Amniotic epithelial cell (primary cell): ENCODE measurements around the gene GPX7.

Experiments used
- DNase-seq: peaks from one replicate; pipeline ENCODE4 v3.0.0-alpha.2; 2010; ENCODE audit warnings: low read depth

Gene GPX7

GRCh38 chr1:52601991-52602855 lies at the start of gene GPX7:
TSS of gene GPX7 (plus strand) at chr1:52602371. CDS start at chr1:52602410, 39 bp downstream.
- DNase-seq: peak; percentile 51

GRCh38 chr1:52552505-52553361 lies 49.4 kb upstream of the GPX7 start, which contains the start of gene TUT4:
TSS of gene TUT4 (minus strand) at chr1:52553092. CDS start at chr1:52526280, 26,812 bp downstream.
- peak; percentile 75 for DNase-seq

- DNase-seq: peak; percentile 85
Measured at GRCh38 chr1:52553362-52554266, 48.6 kb upstream of the GPX7 start.

GRCh38 chr1:52554267-52554640 lies 47.9 kb upstream of the GPX7 start:
- DNase-seq: no peak

GRCh38 chr1:52554756-52555155 lies 47.4 kb upstream of the GPX7 start:
- peak; percentile 47 for DNase-seq

- DNase-seq: no peak
Measured at GRCh38 chr1:52556641-52557360, 45.4 kb upstream of the GPX7 start.

GRCh38 chr1:52558941-52559340 lies 43.2 kb upstream of the GPX7 start:
- DNase-seq: no peak

GRCh38 chr1:52559875-52560274 lies 42.3 kb upstream of the GPX7 start:
- DNase-seq: no peak

- DNase-seq: no peak
Measured at GRCh38 chr1:52562766-52563165, 39.4 kb upstream of the GPX7 start.

- peak; percentile 47 for DNase-seq
Measured at GRCh38 chr1:52567943-52568342, 34.2 kb upstream of the GPX7 start.

- DNase-seq: no peak
Measured at GRCh38 chr1:52569449-52570210, 32.5 kb upstream of the GPX7 start.

GRCh38 chr1:52571783-52572182 lies 30.4 kb upstream of the GPX7 start:
- DNase-seq: peak; percentile 42

- no peak for DNase-seq
Measured at GRCh38 chr1:52572387-52572786, 29.8 kb upstream of the GPX7 start.

- peak; percentile 98 for DNase-seq
Measured at GRCh38 chr1:52574594-52574993, 27.6 kb upstream of the GPX7 start.

GRCh38 chr1:52576074-52576473 lies 26.1 kb upstream of the GPX7 start:
- no peak for DNase-seq

- peak; percentile 35 for DNase-seq
Measured at GRCh38 chr1:52578066-52578465, 24.1 kb upstream of the GPX7 start.

- peak; percentile 70 for DNase-seq
Measured at GRCh38 chr1:52579415-52579814, 22.8 kb upstream of the GPX7 start.

- no peak for DNase-seq
Measured at GRCh38 chr1:52580283-52580682, 21.9 kb upstream of the GPX7 start.

GRCh38 chr1:52582116-52582696 lies 20.0 kb upstream of the GPX7 start:
- DNase-seq: no peak

- DNase-seq: peak; percentile 25
Measured at GRCh38 chr1:52585474-52585873, 16.7 kb upstream of the GPX7 start.
